ENCODE results near the gene TBC1D25. TPM values are rescaled to one million over a fixed set of nuclear protein-coding genes. Genes with fewer than 3 reads are reported as not detected.
"Not testable (repeated sequence)": the region's sequence is repeated elsewhere in the genome, so short reads cannot be mapped to it uniquely, and the experiment has no call there.

The TBC1D25 gene
- total RNA-seq, 1 donor from 2014 or later = 1.5 TPM

- Mint-ChIP-seq H3K4me1 (peaks cover 12% of the 10 kb centered on the region), H3K27me3 (ENCODE audit: insufficient read depth, low read depth) (peaks cover 5% of the 10 kb centered on the region), H3K27ac (peak within 1 kb of the TSS; percentile 70), H3K9me3 (peaks cover 8% of the 10 kb centered on the region), H3K36me3 (peaks cover 10% of the 10 kb centered on the region), H3K4me3 (peak within 1 kb of the TSS; percentile 91)
- Histone ChIP-seq H3K4me3 (peak within 1 kb of the TSS; percentile 61), H3F3A (ENCODE audit: low read depth) (peaks cover 5% of the 10 kb centered on the region), H3K27ac (no peak within 1 kb of the TSS), H2AFZ (replicated peaks) (peak within 1 kb of the TSS; percentile 64), H3K79me2 (ENCODE audit: low read depth) (peaks cover 32% of the 10 kb centered on the region), H4K20me1 (ENCODE audit: low read depth) (no peaks in the 10 kb centered on the region), H3K4me1 (no peaks in the 10 kb centered on the region), H3K4me2 (peak within 1 kb of the TSS; percentile 81), H3K9me3 (ENCODE audit: low read depth) (no peaks in the 10 kb centered on the region), H3K9ac (peak within 1 kb of the TSS; percentile 23), H3K27me3 (no peaks in the 10 kb centered on the region), H3K36me3 (no peaks in the 10 kb centered on the region)
- no peak for TF ChIP-seq EZH2 (IDR thresholded peaks at IDR 0.05)
- TF ChIP-seq, protein P1, sequence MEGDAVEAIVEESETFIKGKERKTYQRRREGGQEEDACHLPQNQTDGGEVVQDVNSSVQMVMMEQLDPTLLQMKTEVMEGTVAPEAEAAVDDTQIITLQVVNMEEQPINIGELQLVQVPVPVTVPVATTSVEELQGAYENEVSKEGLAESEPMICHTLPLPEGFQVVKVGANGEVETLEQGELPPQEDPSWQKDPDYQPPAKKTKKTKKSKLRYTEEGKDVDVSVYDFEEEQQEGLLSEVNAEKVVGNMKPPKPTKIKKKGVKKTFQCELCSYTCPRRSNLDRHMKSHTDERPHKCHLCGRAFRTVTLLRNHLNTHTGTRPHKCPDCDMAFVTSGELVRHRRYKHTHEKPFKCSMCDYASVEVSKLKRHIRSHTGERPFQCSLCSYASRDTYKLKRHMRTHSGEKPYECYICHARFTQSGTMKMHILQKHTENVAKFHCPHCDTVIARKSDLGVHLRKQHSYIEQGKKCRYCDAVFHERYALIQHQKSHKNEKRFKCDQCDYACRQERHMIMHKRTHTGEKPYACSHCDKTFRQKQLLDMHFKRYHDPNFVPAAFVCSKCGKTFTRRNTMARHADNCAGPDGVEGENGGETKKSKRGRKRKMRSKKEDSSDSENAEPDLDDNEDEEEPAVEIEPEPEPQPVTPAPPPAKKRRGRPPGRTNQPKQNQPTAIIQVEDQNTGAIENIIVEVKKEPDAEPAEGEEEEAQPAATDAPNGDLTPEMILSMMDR (IDR thresholded peaks at IDR 0.05) = no peak
- TF ChIP-seq EZH2phosphoT487 (IDR thresholded peaks at IDR 0.05) = no peak
- peak; percentile 90 for DNase-seq (ENCODE audit: low spot score)
These were observed 17.9 kb upstream of the TBC1D25 start, which contains the start of gene EBP for GRCh38 chrX:48521353-48522243. TSS of gene EBP (plus strand) at chrX:48521808. CDS start at chrX:48523772, 1,964 bp downstream.

DNA sequence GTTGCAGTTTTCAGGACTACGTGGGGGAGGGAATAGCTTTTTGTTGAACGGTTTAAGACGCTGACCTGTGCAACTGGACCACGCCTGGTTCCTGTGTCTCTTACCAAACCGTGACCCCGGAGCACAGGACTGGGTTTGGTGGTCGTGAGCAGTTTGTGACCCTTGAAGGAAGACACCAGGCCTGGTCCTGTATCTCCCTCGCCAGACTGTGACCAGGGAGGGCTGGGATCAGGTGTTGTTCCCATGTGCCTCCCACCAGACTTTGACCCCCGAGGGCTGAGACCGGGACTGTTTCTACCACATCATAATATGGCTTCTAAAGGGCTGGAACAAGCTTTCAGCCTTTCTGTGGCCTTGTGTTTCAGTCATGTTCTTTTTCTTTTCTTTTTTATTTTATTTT lies 17.2 kb upstream of the TBC1D25 start:
- Mint-ChIP-seq H3K36me3 (peaks cover 11% of the 10 kb centered on the region), H3K27me3 (ENCODE audit: insufficient read depth, low read depth) (peaks cover 5% of the 10 kb centered on the region), H3K9me3 (peaks cover 9% of the 10 kb centered on the region), H3K4me3 (peak overlapping the region; percentile 91), H3K27ac (peak overlapping the region; percentile 69), H3K4me1 (peaks cover 12% of the 10 kb centered on the region)
- TF ChIP-seq EZH2 (IDR thresholded peaks at IDR 0.05) (no peak), EZH2phosphoT487 (IDR thresholded peaks at IDR 0.05) (no peak)
- TF ChIP-seq, protein P1 (IDR thresholded peaks at IDR 0.05) = no peak
- peaks cover 32% of the 10 kb centered on the region for H3K79me2 ChIP-seq (ENCODE audit: low read depth)
- no peaks in the 10 kb centered on the region for H3K27me3 ChIP-seq
- peaks cover 5% of the 10 kb centered on the region for H3F3A ChIP-seq (ENCODE audit: low read depth)
- H3K9me3 ChIP-seq (ENCODE audit: low read depth) = no peaks in the 10 kb centered on the region
- H3K9ac ChIP-seq = peak overlapping the region; percentile 23
- peak overlapping the region; percentile 81 for H3K4me2 ChIP-seq
- DNase-seq (ENCODE audit: low spot score) = peak; percentile 4
- H2AFZ ChIP-seq (replicated peaks) = peak overlapping the region; percentile 64
- no peaks in the 10 kb centered on the region for H4K20me1 ChIP-seq (ENCODE audit: low read depth)
- peak overlapping the region; percentile 61 for H3K4me3 ChIP-seq
- no peaks in the 10 kb centered on the region for H3K4me1 ChIP-seq
- H3K27ac ChIP-seq = no peak overlapping the region
- no peaks in the 10 kb centered on the region for H3K36me3 ChIP-seq

DNA sequence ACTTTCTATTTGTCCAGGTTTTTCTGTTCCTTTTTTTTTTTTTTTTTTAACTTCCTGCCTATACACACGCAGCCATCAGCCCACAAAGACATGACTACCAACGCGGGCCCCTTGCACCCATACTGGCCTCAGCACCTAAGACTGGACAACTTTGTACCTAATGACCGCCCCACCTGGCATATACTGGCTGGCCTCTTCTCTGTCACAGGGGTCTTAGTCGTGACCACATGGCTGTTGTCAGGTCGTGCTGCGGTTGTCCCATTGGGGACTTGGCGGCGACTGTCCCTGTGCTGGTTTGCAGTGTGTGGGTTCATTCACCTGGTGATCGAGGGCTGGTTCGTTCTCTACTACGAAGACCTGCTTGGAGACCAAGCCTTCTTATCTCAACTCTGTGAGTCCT lies 15.8 kb upstream of the TBC1D25 start:
- H3K4me1 ChIP-seq = no peaks in the 10 kb centered on the region
- no peak overlapping the region for H3K4me2 ChIP-seq
- H3K4me3 ChIP-seq = no peak overlapping the region
- Mint-ChIP-seq H3K27me3 (ENCODE audit: insufficient read depth, low read depth) (peaks cover 7% of the 10 kb centered on the region), H3K27ac (no peak overlapping the region), H3K4me3 (peak overlapping the region; percentile 74), H3K4me1 (peaks cover 12% of the 10 kb centered on the region), H3K9me3 (peaks cover 10% of the 10 kb centered on the region), H3K36me3 (peaks cover 17% of the 10 kb centered on the region)
- H3K9ac ChIP-seq = no peak overlapping the region
- TF ChIP-seq, protein P1 (IDR thresholded peaks at IDR 0.05) = no peak
- TF ChIP-seq EZH2phosphoT487 (IDR thresholded peaks at IDR 0.05) = no peak
- no peak for TF ChIP-seq EZH2 (IDR thresholded peaks at IDR 0.05)
- no peaks in the 10 kb centered on the region for H3K36me3 ChIP-seq
- no peak for DNase-seq (ENCODE audit: low spot score)
- no peaks in the 10 kb centered on the region for H3K27me3 ChIP-seq
- H4K20me1 ChIP-seq (ENCODE audit: low read depth) = no peaks in the 10 kb centered on the region
- H3K79me2 ChIP-seq (ENCODE audit: low read depth) = peaks cover 32% of the 10 kb centered on the region
- H3F3A ChIP-seq (ENCODE audit: low read depth) = peaks cover 5% of the 10 kb centered on the region
- no peak overlapping the region for H3K27ac ChIP-seq
- H3K9me3 ChIP-seq (ENCODE audit: low read depth) = no peaks in the 10 kb centered on the region
- no peak overlapping the region for H2AFZ ChIP-seq (replicated peaks)

DNA sequence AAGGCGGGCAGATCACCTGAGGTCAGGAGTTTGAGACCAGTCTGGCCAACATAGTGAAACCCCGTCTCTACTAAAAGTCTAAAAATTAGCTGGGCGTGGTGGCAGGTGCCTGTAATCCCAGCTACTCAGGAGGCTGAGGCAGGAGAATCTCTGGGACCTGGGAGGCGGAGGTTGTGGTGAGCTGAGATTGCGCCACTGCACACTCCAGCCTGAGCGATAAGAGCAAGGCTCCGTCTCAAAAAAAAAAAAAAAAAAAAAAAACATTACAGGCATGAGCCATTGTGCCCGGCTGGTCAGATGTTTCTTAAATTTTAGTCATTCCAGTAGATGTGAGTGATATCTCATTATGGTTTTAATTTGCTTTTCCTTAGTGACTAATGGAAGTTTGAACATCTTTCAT lies 13.7 kb upstream of the TBC1D25 start:
- H3K36me3 Mint-ChIP-seq = peaks cover 17% of the 10 kb centered on the region

More for the DNA sequence above, 13.7 kb upstream of the TBC1D25 start:
- H3K9me3 ChIP-seq (ENCODE audit: low read depth); H3K27ac ChIP-seq; H4K20me1 ChIP-seq (ENCODE audit: low read depth); H3K4me2 ChIP-seq; H2AFZ ChIP-seq (replicated peaks); H3K4me3 ChIP-seq; H3F3A ChIP-seq (ENCODE audit: low read depth); H3K9ac ChIP-seq; H3K4me3 Mint-ChIP-seq; H3K27me3 Mint-ChIP-seq (ENCODE audit: insufficient read depth, low read depth); H3K27me3 ChIP-seq; H3K4me1 ChIP-seq; H3K36me3 ChIP-seq; DNase-seq (ENCODE audit: low spot score); H3K4me1 Mint-ChIP-seq; H3K27ac Mint-ChIP-seq: not testable (repeated sequence)
- H3K9me3 Mint-ChIP-seq = peaks cover 11% of the 10 kb centered on the region
- peaks cover 32% of the 10 kb centered on the region for H3K79me2 ChIP-seq (ENCODE audit: low read depth)

Measured in neural progenitor cell (in vitro differentiated cells).